Stimulated activated CD4-positive, alpha-beta T cell treated with anti-CD3 and anti-CD28 coated beads, Interleukin-4, amount 100 ng/mL, for 1 hour (primary cell): ENCODE results near the gene ARL4C.
"Not testable (repeated sequence)": the region's sequence is repeated elsewhere in the genome, so short reads cannot be mapped to it uniquely, and the experiment has no call there.

Experiments
- DNase-seq: peaks from one replicate; pipeline ENCODE4 v3.0.0-alpha.2; 2020

Gene ARL4C

GRCh38 chr2:234472155-234472554 is 24.7 kb downstream of the ARL4C start:
- DNase-seq: no peak

- no peak for DNase-seq
These were observed 26.9 kb downstream of the ARL4C start for GRCh38 chr2:234469972-234470371.

- no peak for DNase-seq
These were observed 27.5 kb downstream of the ARL4C start for GRCh38 chr2:234469251-234469845.

- no peak for DNase-seq
These were observed 28.4 kb downstream of the ARL4C start for GRCh38 chr2:234468503-234468902.

GRCh38 chr2:234467289-234467688 is 29.6 kb downstream of the ARL4C start:
- DNase-seq: no peak

- no peak for DNase-seq
These were observed 32.6 kb downstream of the ARL4C start for GRCh38 chr2:234464291-234464645.

- DNase-seq: peak; percentile 71
These were observed 33.1 kb downstream of the ARL4C start for GRCh38 chr2:234463626-234464290.

GRCh38 chr2:234462218-234462992 is 34.5 kb downstream of the ARL4C start:
- no peak for DNase-seq

- DNase-seq: no peak
These were observed 37.4 kb downstream of the ARL4C start for GRCh38 chr2:234459401-234460009.

- no peak for DNase-seq
These were observed 38.4 kb downstream of the ARL4C start for GRCh38 chr2:234458466-234458865.

- DNase-seq: no peak
These were observed 39.5 kb downstream of the ARL4C start for GRCh38 chr2:234457421-234457820.

GRCh38 chr2:234455246-234455645 is 41.6 kb downstream of the ARL4C start:
- DNase-seq: not testable (repeated sequence)

GRCh38 chr2:234454433-234454832 is 42.4 kb downstream of the ARL4C start:
- DNase-seq: no peak

- no peak for DNase-seq
These were observed 43.7 kb downstream of the ARL4C start for GRCh38 chr2:234453216-234453615.

- no peak for DNase-seq
These were observed 44.8 kb downstream of the ARL4C start for GRCh38 chr2:234451852-234452625.

GRCh38 chr2:234451242-234451641 is 45.6 kb downstream of the ARL4C start:
- DNase-seq: no peak

GRCh38 chr2:234450431-234451124 is 46.3 kb downstream of the ARL4C start:
- no peak for DNase-seq

- no peak for DNase-seq
These were observed 48.2 kb downstream of the ARL4C start for GRCh38 chr2:234448506-234449184.

- no peak for DNase-seq
These were observed 48.9 kb downstream of the ARL4C start for GRCh38 chr2:234447963-234448362.

GRCh38 chr2:234447189-234447588 is 49.7 kb downstream of the ARL4C start:
- DNase-seq: no peak

- peak; percentile 55 for DNase-seq
These were observed 50.3 kb downstream of the ARL4C start for GRCh38 chr2:234446404-234447076.
